HL-60 (cell line): ENCODE data around the gene MMP21.

Experiments used
- DNase-seq, 2 experiments: peaks; one replicate each; pipeline ENCODE4 v3.0.0-alpha.2; 2010 to 2020; ENCODE audit warnings: low read depth in 1 of 2, low spot score in 1 of 2
- H3K27ac ChIP-seq: fragments of 250-450 bp; sonication (Bioruptor Pico); replicated peaks from 2 replicates; pipeline ENCODE4 v1.5.1; 2020; ENCODE audit warnings: mild to moderate bottlenecking, moderate library complexity
- H3K27me3 ChIP-seq: fragments of 250-450 bp; sonication (Bioruptor Pico); 2 replicates; pipeline ENCODE4 v1.5.1; 2021; ENCODE audit warnings: mild to moderate bottlenecking, moderate library complexity; ENCODE audit not compliant: insufficient read depth, poor library complexity, severe bottlenecking
- H3K4me3 ChIP-seq: replicated peaks from 2 replicates; pipeline ENCODE4 v1.5.1; 2011; ENCODE audit warnings: mild to moderate bottlenecking, control low read depth, low read length; ENCODE audit not compliant: insufficient read depth
- CTCF ChIP-seq: IDR thresholded peaks from one replicate; pipeline ENCODE4 v1.5.1; 2011; ENCODE audit warnings: low read length, control low read depth, inconsistent platforms; ENCODE audit not compliant: insufficient read depth
- GABPA ChIP-seq: IDR thresholded peaks from 2 replicates; pipeline ENCODE4 v1.6.1; 2012; ENCODE audit warnings: low read depth
- POLR2AphosphoS5 ChIP-seq: IDR thresholded peaks from 2 replicates; pipeline ENCODE4 v1.6.1; 2012; ENCODE audit warnings: low read depth
- SPI1 ChIP-seq: IDR thresholded peaks from 2 replicates; pipeline ENCODE4 v1.6.1; 2012; ENCODE audit warnings: low read depth, mild to moderate bottlenecking, borderline replicate concordance
- TF ChIP-seq, protein P1 (sequence below): IDR thresholded peaks from 2 replicates; pipeline ENCODE4 v1.6.1; 2012; ENCODE audit warnings: low read depth; ENCODE audit not compliant: insufficient replicate concordance

The MMP21 gene

GRCh38 chr10:125744909-125745308, 30.7 kb downstream of the MMP21 start:
- Histone ChIP-seq H3K27me3 (no peaks in the 10 kb centered on the region), H3K27ac (no peak overlapping the region), H3K4me3 (no peak overlapping the region)
- DNase-seq = no peak
- TF ChIP-seq CTCF (no peak), POLR2AphosphoS5 (no peak), SPI1 (no peak), GABPA (no peak)
- TF ChIP-seq, protein P1, sequence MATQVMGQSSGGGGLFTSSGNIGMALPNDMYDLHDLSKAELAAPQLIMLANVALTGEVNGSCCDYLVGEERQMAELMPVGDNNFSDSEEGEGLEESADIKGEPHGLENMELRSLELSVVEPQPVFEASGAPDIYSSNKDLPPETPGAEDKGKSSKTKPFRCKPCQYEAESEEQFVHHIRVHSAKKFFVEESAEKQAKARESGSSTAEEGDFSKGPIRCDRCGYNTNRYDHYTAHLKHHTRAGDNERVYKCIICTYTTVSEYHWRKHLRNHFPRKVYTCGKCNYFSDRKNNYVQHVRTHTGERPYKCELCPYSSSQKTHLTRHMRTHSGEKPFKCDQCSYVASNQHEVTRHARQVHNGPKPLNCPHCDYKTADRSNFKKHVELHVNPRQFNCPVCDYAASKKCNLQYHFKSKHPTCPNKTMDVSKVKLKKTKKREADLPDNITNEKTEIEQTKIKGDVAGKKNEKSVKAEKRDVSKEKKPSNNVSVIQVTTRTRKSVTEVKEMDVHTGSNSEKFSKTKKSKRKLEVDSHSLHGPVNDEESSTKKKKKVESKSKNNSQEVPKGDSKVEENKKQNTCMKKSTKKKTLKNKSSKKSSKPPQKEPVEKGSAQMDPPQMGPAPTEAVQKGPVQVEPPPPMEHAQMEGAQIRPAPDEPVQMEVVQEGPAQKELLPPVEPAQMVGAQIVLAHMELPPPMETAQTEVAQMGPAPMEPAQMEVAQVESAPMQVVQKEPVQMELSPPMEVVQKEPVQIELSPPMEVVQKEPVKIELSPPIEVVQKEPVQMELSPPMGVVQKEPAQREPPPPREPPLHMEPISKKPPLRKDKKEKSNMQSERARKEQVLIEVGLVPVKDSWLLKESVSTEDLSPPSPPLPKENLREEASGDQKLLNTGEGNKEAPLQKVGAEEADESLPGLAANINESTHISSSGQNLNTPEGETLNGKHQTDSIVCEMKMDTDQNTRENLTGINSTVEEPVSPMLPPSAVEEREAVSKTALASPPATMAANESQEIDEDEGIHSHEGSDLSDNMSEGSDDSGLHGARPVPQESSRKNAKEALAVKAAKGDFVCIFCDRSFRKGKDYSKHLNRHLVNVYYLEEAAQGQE = no peak

DNA sequence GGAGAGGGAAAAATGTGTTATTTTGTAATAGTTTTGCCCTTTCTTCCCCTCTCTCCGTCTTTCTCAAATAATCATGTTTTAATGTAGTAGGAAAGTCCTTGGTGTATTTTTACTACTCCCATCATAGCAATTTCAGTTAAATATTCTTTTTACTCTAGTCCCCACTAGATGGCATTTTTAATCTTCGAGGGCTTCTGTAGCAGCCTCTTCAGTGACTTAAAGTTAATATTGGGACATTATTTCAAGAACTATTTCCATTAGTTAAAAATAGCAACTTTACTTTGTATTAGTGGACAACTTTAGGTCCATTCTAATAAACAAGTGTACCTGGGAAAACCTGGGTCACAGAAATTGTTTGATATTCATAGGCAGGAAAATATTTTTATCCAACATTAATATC, 33.2 kb downstream of the MMP21 start:
- no peak for TF ChIP-seq CTCF
- Histone ChIP-seq H3K4me3 (no peak overlapping the region), H3K27ac (no peak overlapping the region), H3K27me3 (no peaks in the 10 kb centered on the region)
- no peak for DNase-seq

- Histone ChIP-seq H3K27ac (no peak overlapping the region), H3K4me3 (no peak overlapping the region), H3K27me3 (no peaks in the 10 kb centered on the region)
- TF ChIP-seq GABPA (no peak), CTCF (no peak), POLR2AphosphoS5 (no peak), SPI1 (no peak)
- TF ChIP-seq, protein P1 = no peak
- no peak for DNase-seq
Measured at GRCh38 chr10:125739994-125740679, 35.5 kb downstream of the MMP21 start.

- TF ChIP-seq, protein P1 = no peak
- no peak for DNase-seq
- no peak overlapping the region for H3K4me3 ChIP-seq
- no peaks in the 10 kb centered on the region for H3K27me3 ChIP-seq
- no peak overlapping the region for H3K27ac ChIP-seq
Measured at GRCh38 chr10:125738206-125738605, 37.4 kb downstream of the MMP21 start.
